ENCODE measurements around the gene TYW1B.

DNA sequence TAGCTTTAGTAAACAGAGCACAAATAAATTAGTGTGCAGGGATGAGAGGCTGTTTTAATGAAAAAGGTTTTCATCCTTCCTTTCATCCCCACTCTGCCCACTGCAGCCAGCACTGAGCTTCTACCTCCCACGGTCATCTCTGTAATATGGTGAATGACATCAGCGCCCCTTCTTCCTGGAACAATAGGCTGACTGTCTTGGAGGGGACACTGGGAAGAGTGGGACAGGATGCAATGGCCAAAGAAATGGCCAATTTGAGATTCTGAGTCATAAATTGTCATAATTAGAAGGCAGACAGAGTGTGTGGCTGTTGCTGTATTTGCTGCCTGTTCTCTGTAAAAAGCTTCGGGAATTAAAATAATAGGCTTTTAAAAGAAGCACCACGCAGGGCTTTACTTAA, 289.1 kb downstream of the TYW1B start:
- no peak for TF ChIP-seq CTCF (IDR thresholded peaks at IDR 0.05)
- no peak for TF ChIP-seq POLR2AphosphoS5 (IDR thresholded peaks at IDR 0.05; ENCODE audit: insufficient read depth in 1 of 2, low read depth in 1 of 2)

Data from vagina (tissue), 2 donors.